Islet precursor cell (in vitro differentiated cells): ENCODE measurements around the gene ZNF662.
"Not testable (repeated sequence)": the region's sequence is repeated elsewhere in the genome, so short reads cannot be mapped to it uniquely, and the experiment has no call there.

ENCODE experiments used
- DNase-seq: peaks from one replicate; pipeline ENCODE4 v3.0.0-alpha.2; 2018

Gene ZNF662

GRCh38 chr3:42906070-42906847 is at the start of gene ZNF662:
Gene ZNF662 (plus strand): TSS chr3:42906142. CDS start chr3:42908115, 1,973 bp downstream.
- no peak for DNase-seq

GRCh38 chr3:42856544-42856943 is 49.4 kb upstream of the ZNF662 start:
- DNase-seq, result no peak

GRCh38 chr3:42864321-42864950 is 41.5 kb upstream of the ZNF662 start:
- peak; percentile 20 for DNase-seq

GRCh38 chr3:42865256-42865655 is 40.7 kb upstream of the ZNF662 start:
- peak; percentile 26 for DNase-seq

- DNase-seq, result no peak
Observed at GRCh38 chr3:42867138-42867537, 38.8 kb upstream of the ZNF662 start.

- peak; percentile 26 for DNase-seq
Observed at GRCh38 chr3:42868841-42869240, 37.1 kb upstream of the ZNF662 start.

GRCh38 chr3:42871592-42872196 is 34.2 kb upstream of the ZNF662 start:
- peak; percentile 35 for DNase-seq

- DNase-seq, result peak; percentile 26
Observed at GRCh38 chr3:42872718-42873117, 33.2 kb upstream of the ZNF662 start.

GRCh38 chr3:42873221-42873982 is 32.5 kb upstream of the ZNF662 start:
- peak; percentile 55 for DNase-seq

GRCh38 chr3:42874749-42875148 is 31.2 kb upstream of the ZNF662 start:
- DNase-seq, result peak; percentile 46

- peak; percentile 23 for DNase-seq
Observed at GRCh38 chr3:42875325-42876151, 30.4 kb upstream of the ZNF662 start, which contains the start of gene CYP8B1. Gene CYP8B1 (minus strand): TSS chr3:42875879. CDS start chr3:42875816, 63 bp downstream.

- DNase-seq, result peak; percentile 32
Observed at GRCh38 chr3:42876401-42876800, 29.5 kb upstream of the ZNF662 start.

GRCh38 chr3:42876940-42877720 is 28.8 kb upstream of the ZNF662 start:
- DNase-seq, result no peak

GRCh38 chr3:42877881-42878280 is 28.1 kb upstream of the ZNF662 start:
- DNase-seq, result no peak

GRCh38 chr3:42880183-42880582 is 25.8 kb upstream of the ZNF662 start:
- no peak for DNase-seq

GRCh38 chr3:42880601-42881451 is 25.1 kb upstream of the ZNF662 start:
- DNase-seq, result peak; percentile 95

GRCh38 chr3:42883251-42883930 is 22.6 kb upstream of the ZNF662 start:
- not testable (repeated sequence) for DNase-seq

GRCh38 chr3:42884324-42884723 is 21.6 kb upstream of the ZNF662 start:
- DNase-seq, result peak; percentile 67

GRCh38 chr3:42886294-42886822 is 19.6 kb upstream of the ZNF662 start:
- DNase-seq, result no peak
